Muscle of back (tissue), 11 donors: ENCODE measurements around the gene SSR3. TPM values are rescaled to one million over a fixed set of nuclear protein-coding genes. Genes with fewer than 3 reads are reported as not detected.

Source experiments
- DNase-seq, 3 donors: peaks; one replicate each; pipeline versions ENCODE4 v3.0.0 to v3.0.0-alpha.2; 2013
- polyA plus RNA-seq, 10 donors: library from polyadenylated mRNA; unstranded; fragments of 120-200 nt; gene quantifications; one replicate each; pipeline ENCODE4 v1.2.1, GENCODE V29; 2013; ENCODE audit not compliant: insufficient read length in 10 of 10

SSR3 gene
- polyA plus RNA-seq, 10 donors, result 91.3 to 124 (median 101) TPM

GRCh38 chr3:156539802-156540201 is 15.1 kb downstream of the SSR3 start:
- no peak for DNase-seq

- peak in 1 of 3 donors; percentile 33 for DNase-seq
Observed at GRCh38 chr3:156539051-156539450, 15.9 kb downstream of the SSR3 start.

- no peak for DNase-seq
Observed at GRCh38 chr3:156536524-156537316, 18.2 kb downstream of the SSR3 start.

GRCh38 chr3:156535798-156536197 is 19.1 kb downstream of the SSR3 start:
- DNase-seq, result no peak

- DNase-seq, result peak; percentile 86 to 93 (median 92)
Observed at GRCh38 chr3:156535162-156535627, 19.7 kb downstream of the SSR3 start.

GRCh38 chr3:156533205-156533604 is 21.7 kb downstream of the SSR3 start:
- DNase-seq, result no peak

GRCh38 chr3:156532730-156533129 is 22.2 kb downstream of the SSR3 start:
- DNase-seq, result no peak

GRCh38 chr3:156530980-156531379 is 23.9 kb downstream of the SSR3 start:
- no peak for DNase-seq

- no peak for DNase-seq
Observed at GRCh38 chr3:156527060-156527459, 27.9 kb downstream of the SSR3 start.

- DNase-seq, result no peak
Observed at GRCh38 chr3:156525808-156526207, 29.1 kb downstream of the SSR3 start.

GRCh38 chr3:156522673-156523072 is 32.2 kb downstream of the SSR3 start:
- no peak for DNase-seq

- no peak for DNase-seq
Observed at GRCh38 chr3:156519758-156520162, 35.2 kb downstream of the SSR3 start.

GRCh38 chr3:156518726-156519125 is 36.2 kb downstream of the SSR3 start:
- DNase-seq, result peak in 2 of 3 donors; percentile 19 to 32

GRCh38 chr3:156516961-156517360 is 38.0 kb downstream of the SSR3 start:
- no peak for DNase-seq

- DNase-seq, result no peak
Observed at GRCh38 chr3:156516284-156516683, 38.6 kb downstream of the SSR3 start.

- no peak for DNase-seq
Observed at GRCh38 chr3:156513619-156514018, 41.3 kb downstream of the SSR3 start.

- no peak for DNase-seq
Observed at GRCh38 chr3:156511987-156512677, 42.8 kb downstream of the SSR3 start.

GRCh38 chr3:156509189-156510174 is 45.4 kb downstream of the SSR3 start:
- peak; percentile 67 to 81 (median 67) for DNase-seq

GRCh38 chr3:156507285-156507684 is 47.6 kb downstream of the SSR3 start:
- DNase-seq, result no peak

GRCh38 chr3:156498307-156498706 is 56.6 kb downstream of the SSR3 start:
- DNase-seq, result no peak

- DNase-seq, result no peak
Observed at GRCh38 chr3:156497326-156497725, 57.6 kb downstream of the SSR3 start.

- DNase-seq, result no peak
Observed at GRCh38 chr3:156495816-156496215, 59.1 kb downstream of the SSR3 start.
